ENCODE results near the gene DYNC1I1. TPM values are rescaled to one million over a fixed set of nuclear protein-coding genes. Genes with fewer than 3 reads are reported as not detected.

Gene DYNC1I1
- total RNA-seq, 1 experiment from 2014 or later = 1.1 TPM

GRCh38 chr7:96016735-96017134 lies 244.4 kb downstream of the DYNC1I1 start:
- DNase-seq (ENCODE audit: low read depth) = peak; percentile 10

GRCh38 chr7:96017877-96018276 lies 245.5 kb downstream of the DYNC1I1 start:
- DNase-seq (ENCODE audit: low read depth) = no peak

GRCh38 chr7:96021568-96021967 lies 249.2 kb downstream of the DYNC1I1 start:
- DNase-seq (ENCODE audit: low read depth) = peak; percentile 18

GRCh38 chr7:96023387-96023786 lies 251.0 kb downstream of the DYNC1I1 start:
- DNase-seq (ENCODE audit: low read depth) = no peak

- no peak for DNase-seq (ENCODE audit: low read depth)
Observed at GRCh38 chr7:96026010-96026409, 253.7 kb downstream of the DYNC1I1 start.

GRCh38 chr7:96026611-96027010 lies 254.3 kb downstream of the DYNC1I1 start:
- no peak for DNase-seq (ENCODE audit: low read depth)

GRCh38 chr7:96028729-96029128 lies 256.4 kb downstream of the DYNC1I1 start:
- DNase-seq (ENCODE audit: low read depth) = no peak

- no peak for DNase-seq (ENCODE audit: low read depth)
Observed at GRCh38 chr7:96033009-96033598, 260.8 kb downstream of the DYNC1I1 start.

GRCh38 chr7:96034940-96035727 lies 262.8 kb downstream of the DYNC1I1 start:
- DNase-seq (ENCODE audit: low read depth) = no peak

- DNase-seq (ENCODE audit: low read depth) = no peak
Observed at GRCh38 chr7:96040250-96040772, 268.0 kb downstream of the DYNC1I1 start.

- no peak for DNase-seq (ENCODE audit: low read depth)
Observed at GRCh38 chr7:96041171-96041570, 268.8 kb downstream of the DYNC1I1 start.

- no peak for DNase-seq (ENCODE audit: low read depth)
Observed at GRCh38 chr7:96045181-96045580, 272.8 kb downstream of the DYNC1I1 start.

GRCh38 chr7:96045919-96046318 lies 273.6 kb downstream of the DYNC1I1 start:
- DNase-seq (ENCODE audit: low read depth) = no peak

- DNase-seq (ENCODE audit: low read depth) = no peak
Observed at GRCh38 chr7:96052289-96052688, 279.9 kb downstream of the DYNC1I1 start.

GRCh38 chr7:96052860-96053470 lies 280.6 kb downstream of the DYNC1I1 start:
- DNase-seq (ENCODE audit: low read depth) = no peak

GRCh38 chr7:96055717-96056116 lies 283.4 kb downstream of the DYNC1I1 start:
- DNase-seq (ENCODE audit: low read depth) = no peak

GRCh38 chr7:96059075-96059474 lies 286.7 kb downstream of the DYNC1I1 start:
- DNase-seq (ENCODE audit: low read depth) = no peak

GRCh38 chr7:96061009-96061408 lies 288.7 kb downstream of the DYNC1I1 start:
- no peak for DNase-seq (ENCODE audit: low read depth)

GRCh38 chr7:96061844-96062243 lies 289.5 kb downstream of the DYNC1I1 start:
- no peak for DNase-seq (ENCODE audit: low read depth)

- no peak for DNase-seq (ENCODE audit: low read depth)
Observed at GRCh38 chr7:96067321-96067720, 295.0 kb downstream of the DYNC1I1 start.

GRCh38 chr7:96069401-96069800 lies 297.0 kb downstream of the DYNC1I1 start:
- DNase-seq (ENCODE audit: low read depth) = no peak

GRCh38 chr7:96074871-96075270 lies 302.5 kb downstream of the DYNC1I1 start:
- DNase-seq (ENCODE audit: low read depth) = no peak

Measured in LHCN-M2 (cell line).